Osteocyte (in vitro differentiated cells): ENCODE results near the gene SAMD4A. TPM values are rescaled to one million over a fixed set of nuclear protein-coding genes. Genes with fewer than 3 reads are reported as not detected.

Experiments
- DNase-seq: peaks from one replicate; pipeline ENCODE4 v3.0.0; 2021; ENCODE audit warnings: mixed read lengths; ENCODE audit not compliant: unreplicated experiment; ENCODE audit errors: extremely low spot score
- H3K27ac Mint-ChIP-seq: one replicate; pipeline ENCODE4 v1.8.0; 2021; ENCODE audit warnings: mild to moderate bottlenecking, mixed read lengths; ENCODE audit not compliant: unreplicated experiment
- H3K27me3 Mint-ChIP-seq: one replicate; pipeline ENCODE4 v1.8.0; 2021; ENCODE audit warnings: mixed read lengths; ENCODE audit not compliant: unreplicated experiment
- H3K36me3 Mint-ChIP-seq: one replicate; pipeline ENCODE4 v1.8.0; 2021; ENCODE audit warnings: mixed read lengths; ENCODE audit not compliant: unreplicated experiment
- H3K4me1 Mint-ChIP-seq: one replicate; pipeline ENCODE4 v1.8.0; 2021; ENCODE audit warnings: mixed read lengths; ENCODE audit not compliant: unreplicated experiment
- H3K4me3 Mint-ChIP-seq: one replicate; pipeline ENCODE4 v1.8.0; 2021; ENCODE audit warnings: mild to moderate bottlenecking, moderate library complexity, mixed read lengths; ENCODE audit not compliant: unreplicated experiment
- H3K9me3 Mint-ChIP-seq: one replicate; pipeline ENCODE4 v1.8.0; 2021; ENCODE audit warnings: mixed read lengths; ENCODE audit not compliant: unreplicated experiment
- total RNA-seq: library from RNA; stranded (reverse); gene quantifications from 2 replicates; pipeline ENCODE4 v1.2.1, GENCODE V29; 2021
- TF ChIP-seq, protein P1 (sequence below): fragments of 200-600 bp; sonication (generic); IDR thresholded peaks from 2 replicates; pipeline ENCODE4 v1.5.0; 2021; ENCODE audit warnings: antibody characterized with exemption, mild to moderate bottlenecking, moderate library complexity

The SAMD4A gene
- total RNA-seq, 1 donor from 2014 or later = 39.1 TPM

DNA sequence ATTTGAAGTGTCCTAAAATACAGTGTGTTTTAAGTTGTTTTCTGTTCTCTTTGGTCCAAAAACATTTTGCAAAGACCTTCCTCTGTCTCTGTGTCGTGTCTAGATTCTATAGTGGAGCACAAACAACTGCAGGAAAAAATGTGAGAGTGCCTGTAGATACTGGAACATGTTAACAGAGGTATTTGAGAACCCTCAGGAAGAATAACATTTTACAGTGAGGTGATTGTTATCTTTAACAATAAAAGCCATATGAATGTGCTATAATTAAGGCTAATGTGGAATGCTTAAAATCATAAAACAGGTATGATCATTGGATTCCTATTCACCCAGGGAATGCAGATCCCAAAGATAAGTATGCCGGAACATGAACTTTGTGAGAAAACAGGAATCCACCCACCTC is 98.0 kb downstream of the SAMD4A start:
- peaks cover 44% of the 10 kb centered on the region for H3K4me1 Mint-ChIP-seq
- no peak for DNase-seq
- no peaks in the 10 kb centered on the region for H3K27me3 Mint-ChIP-seq
- peaks cover 2% of the 10 kb centered on the region for H3K36me3 Mint-ChIP-seq
- TF ChIP-seq, protein P1, sequence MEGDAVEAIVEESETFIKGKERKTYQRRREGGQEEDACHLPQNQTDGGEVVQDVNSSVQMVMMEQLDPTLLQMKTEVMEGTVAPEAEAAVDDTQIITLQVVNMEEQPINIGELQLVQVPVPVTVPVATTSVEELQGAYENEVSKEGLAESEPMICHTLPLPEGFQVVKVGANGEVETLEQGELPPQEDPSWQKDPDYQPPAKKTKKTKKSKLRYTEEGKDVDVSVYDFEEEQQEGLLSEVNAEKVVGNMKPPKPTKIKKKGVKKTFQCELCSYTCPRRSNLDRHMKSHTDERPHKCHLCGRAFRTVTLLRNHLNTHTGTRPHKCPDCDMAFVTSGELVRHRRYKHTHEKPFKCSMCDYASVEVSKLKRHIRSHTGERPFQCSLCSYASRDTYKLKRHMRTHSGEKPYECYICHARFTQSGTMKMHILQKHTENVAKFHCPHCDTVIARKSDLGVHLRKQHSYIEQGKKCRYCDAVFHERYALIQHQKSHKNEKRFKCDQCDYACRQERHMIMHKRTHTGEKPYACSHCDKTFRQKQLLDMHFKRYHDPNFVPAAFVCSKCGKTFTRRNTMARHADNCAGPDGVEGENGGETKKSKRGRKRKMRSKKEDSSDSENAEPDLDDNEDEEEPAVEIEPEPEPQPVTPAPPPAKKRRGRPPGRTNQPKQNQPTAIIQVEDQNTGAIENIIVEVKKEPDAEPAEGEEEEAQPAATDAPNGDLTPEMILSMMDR = no peak
- H3K27ac Mint-ChIP-seq = no peak overlapping the region
- no peaks in the 10 kb centered on the region for H3K9me3 Mint-ChIP-seq
- H3K4me3 Mint-ChIP-seq = no peak overlapping the region

DNA sequence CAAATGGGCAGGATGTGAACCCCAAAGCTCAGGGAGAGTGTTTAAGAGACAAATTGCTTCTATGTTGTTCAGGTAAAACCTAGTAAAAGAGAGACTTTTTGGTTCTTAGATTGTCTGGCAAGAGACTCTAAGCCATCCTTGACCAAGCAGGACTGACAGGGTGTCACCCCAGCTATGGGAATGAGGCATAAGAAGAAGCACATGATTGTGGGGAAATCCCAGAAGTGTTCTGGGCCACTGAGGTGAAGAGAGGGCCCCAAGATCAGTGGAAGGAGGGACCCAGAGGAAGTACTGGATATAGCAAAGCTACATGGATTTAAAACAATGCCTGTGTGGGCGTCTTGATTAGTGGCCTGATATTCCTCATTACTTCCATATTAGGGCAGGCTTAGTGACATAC is 99.0 kb downstream of the SAMD4A start:
- H3K27me3 Mint-ChIP-seq = no peaks in the 10 kb centered on the region
- H3K27ac Mint-ChIP-seq = peak overlapping the region; percentile 6
- TF ChIP-seq, protein P1 = no peak
- peaks cover 4% of the 10 kb centered on the region for H3K36me3 Mint-ChIP-seq
- no peak overlapping the region for H3K4me3 Mint-ChIP-seq
- no peak for DNase-seq
- no peaks in the 10 kb centered on the region for H3K9me3 Mint-ChIP-seq
- H3K4me1 Mint-ChIP-seq = peaks cover 52% of the 10 kb centered on the region

DNA sequence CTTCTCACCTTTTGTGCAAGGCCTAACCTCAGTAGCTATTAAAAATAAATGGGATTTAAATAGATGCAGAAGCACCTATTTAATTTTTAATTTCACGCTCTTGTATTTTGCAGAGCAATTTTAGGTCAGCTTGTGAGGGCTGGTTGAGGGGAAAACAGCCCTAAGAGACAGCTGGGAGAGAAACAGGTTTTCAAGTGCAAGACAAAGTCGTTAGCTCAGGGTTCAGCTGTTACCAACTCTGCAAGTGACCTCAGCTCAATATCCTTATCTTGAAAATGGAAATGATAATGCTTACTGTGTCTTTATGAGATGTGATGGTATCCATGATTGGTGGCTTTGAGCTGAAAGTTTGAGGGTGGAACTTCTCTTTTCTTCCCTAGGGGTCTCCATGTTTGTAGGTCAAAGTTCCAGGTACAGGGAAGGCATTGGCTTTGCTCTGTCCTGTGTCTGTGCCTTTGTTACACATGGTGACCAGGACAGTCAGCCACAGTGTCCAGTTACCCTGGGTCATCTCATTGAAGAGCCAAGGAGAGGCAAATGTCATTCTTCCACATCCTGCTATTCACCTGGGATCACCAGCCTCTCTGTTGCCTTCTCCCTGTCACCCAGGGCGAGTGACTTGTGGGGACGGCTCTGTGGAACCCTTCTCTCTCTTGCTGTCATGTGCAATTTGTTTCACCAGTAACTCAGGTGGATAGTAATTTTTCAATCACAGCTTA is 100.3 kb downstream of the SAMD4A start:
- H3K27ac Mint-ChIP-seq = no peak overlapping the region
- H3K4me3 Mint-ChIP-seq = no peak overlapping the region
- TF ChIP-seq, protein P1 = no peak
- no peaks in the 10 kb centered on the region for H3K9me3 Mint-ChIP-seq
- peaks cover 59% of the 10 kb centered on the region for H3K4me1 Mint-ChIP-seq
- no peaks in the 10 kb centered on the region for H3K27me3 Mint-ChIP-seq
- DNase-seq = no peak
- peaks cover 5% of the 10 kb centered on the region for H3K36me3 Mint-ChIP-seq

DNA sequence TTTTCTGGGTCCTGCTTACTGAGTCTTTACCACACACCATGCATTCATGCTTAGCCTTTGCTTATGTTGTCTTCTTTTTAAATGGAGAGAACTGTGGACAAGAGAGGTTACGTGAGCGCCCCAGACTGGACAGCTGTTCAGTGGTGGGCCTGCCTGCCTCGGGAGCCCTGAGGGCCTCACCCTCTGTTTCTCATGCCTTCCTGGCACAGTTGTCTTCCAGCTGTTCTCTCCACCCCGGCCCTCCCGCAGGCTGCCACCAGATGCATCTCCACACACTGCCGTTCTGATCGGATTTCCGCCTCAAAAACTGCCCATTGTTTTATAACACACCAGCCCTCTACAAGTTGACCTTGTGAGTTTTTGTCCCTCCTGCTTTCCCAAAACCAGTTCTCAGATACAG is 100.8 kb downstream of the SAMD4A start:
- Mint-ChIP-seq H3K4me1 (peaks cover 63% of the 10 kb centered on the region), H3K27ac (no peak overlapping the region), H3K9me3 (no peaks in the 10 kb centered on the region), H3K36me3 (peaks cover 5% of the 10 kb centered on the region), H3K27me3 (no peaks in the 10 kb centered on the region), H3K4me3 (no peak overlapping the region)
- TF ChIP-seq, protein P1 = no peak
- no peak for DNase-seq

DNA sequence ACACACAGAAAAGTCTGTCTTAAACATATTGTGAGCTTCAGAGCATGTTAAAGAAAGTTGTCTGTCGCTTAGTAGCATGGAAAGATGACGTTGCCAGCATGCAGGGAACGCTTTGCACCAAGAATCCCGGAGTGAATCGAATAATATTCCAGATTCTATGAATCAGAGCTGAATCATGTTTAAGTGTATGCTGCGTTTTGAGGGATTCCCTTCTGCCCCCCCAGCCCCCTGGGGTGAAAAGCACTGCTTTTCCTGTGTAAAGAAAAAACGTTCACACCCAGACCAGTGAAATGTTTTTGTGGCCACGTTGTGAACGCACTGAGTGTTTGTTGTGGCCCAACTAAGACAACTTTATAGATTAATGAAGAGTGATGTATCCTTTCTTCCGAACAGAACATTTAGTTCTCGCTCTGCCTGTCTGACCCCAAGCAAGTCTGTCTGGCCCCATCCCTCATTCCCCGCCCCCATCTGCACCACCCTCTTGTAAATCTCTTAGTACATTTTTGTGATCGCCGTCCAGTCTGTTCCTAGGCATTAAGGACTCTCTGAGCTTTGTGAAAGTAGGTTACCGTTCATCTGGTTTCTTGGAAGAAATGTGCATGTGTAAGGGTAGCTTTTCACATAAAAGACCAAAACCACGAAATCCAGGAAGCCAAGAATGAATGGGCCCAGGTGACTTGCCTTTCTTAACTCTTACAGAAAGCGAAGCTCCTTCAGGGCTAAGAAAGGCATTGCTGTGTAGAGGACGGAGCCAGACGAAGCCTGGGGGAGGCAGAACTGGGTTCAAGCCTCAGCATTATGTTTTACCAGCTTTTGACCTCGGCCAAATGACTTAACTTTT is 103.0 kb downstream of the SAMD4A start:
- TF ChIP-seq, protein P1 = no peak
- no peak for DNase-seq
- Mint-ChIP-seq H3K36me3 (peaks cover 5% of the 10 kb centered on the region), H3K4me3 (peak overlapping the region; percentile 17), H3K27me3 (no peaks in the 10 kb centered on the region), H3K4me1 (peaks cover 76% of the 10 kb centered on the region), H3K9me3 (no peaks in the 10 kb centered on the region), H3K27ac (peak overlapping the region; percentile 86)
